ENCODE results near the gene LPCAT2.

GRCh38 chr16:55465077-55465896 is 43.6 kb upstream of the LPCAT2 start:
- TF ChIP-seq ZNF597 (CRISPR knock-in tag; IDR thresholded peaks at IDR 0.05), result no peak
- TF ChIP-seq ZFP41 (CRISPR knock-in tag; IDR thresholded peaks at IDR 0.05; ENCODE audit: borderline replicate concordance), result 0 out of 2 replicates have a peak, but pooled peaks have one; percentile 68
- no peak for TF ChIP-seq ZNF558 (CRISPR knock-in tag; IDR thresholded peaks at IDR 0.05; ENCODE audit: borderline replicate concordance)
- peak; percentile 43 for TF ChIP-seq ASH2L (IDR thresholded peaks at IDR 0.05; ENCODE audit: insufficient read length, low read depth, low read length)
- TF ChIP-seq EP300 (IDR thresholded peaks at IDR 0.05; ENCODE audit: low read depth in 2 of 2, low read length in 2 of 2), result no peak
- TF ChIP-seq EP300 (CRISPR knock-in tag; IDR thresholded peaks at IDR 0.05; ENCODE audit: borderline replicate concordance), result no peak
- TF ChIP-seq POLR2AphosphoS5 (IDR thresholded peaks at IDR 0.05; ENCODE audit: low read depth, low read length), result no peak
- TF ChIP-seq CTCF (CRISPR knock-in tag; IDR thresholded peaks at IDR 0.05), result peak; percentile 100
- no peak for TF ChIP-seq ZNF17 (CRISPR knock-in tag; IDR thresholded peaks at IDR 0.05)
- TF ChIP-seq ZNF747 (CRISPR knock-in tag; IDR thresholded peaks at IDR 0.05; ENCODE audit: borderline replicate concordance), result 0 out of 2 replicates have a peak, but pooled peaks have one; percentile 30
- TF ChIP-seq ZNF224 (CRISPR knock-in tag; IDR thresholded peaks at IDR 0.05), result no peak
- peak; percentile 94 for TF ChIP-seq XRCC5 (optimal IDR thresholded peaks at IDR 0.05; ENCODE audit: low read length)
- TF ChIP-seq SOX13 (IDR thresholded peaks at IDR 0.05), result no peak
- 0 out of 4 replicates have a peak, but pooled peaks of 1 of the 2 experiments have one; percentile 29 for TF ChIP-seq SOX13 (CRISPR knock-in tag; conservative IDR thresholded peaks at IDR 0.05 in 1 of 2, IDR thresholded peaks at IDR 0.05 in 1 of 2)
- peak; percentile 74; the same call in 1 of the 2 replicates for TF ChIP-seq THRA (CRISPR knock-in tag; IDR thresholded peaks at IDR 0.05; ENCODE audit: borderline replicate concordance)
- TF ChIP-seq POLR2A (IDR thresholded peaks at IDR 0.05; ENCODE audit: insufficient read depth in 1 of 2, low read depth in 2 of 2, low read length in 2 of 2), result no peak

All from HepG2 (cell line).